ENCODE data around the gene PLCXD1.

DNA sequence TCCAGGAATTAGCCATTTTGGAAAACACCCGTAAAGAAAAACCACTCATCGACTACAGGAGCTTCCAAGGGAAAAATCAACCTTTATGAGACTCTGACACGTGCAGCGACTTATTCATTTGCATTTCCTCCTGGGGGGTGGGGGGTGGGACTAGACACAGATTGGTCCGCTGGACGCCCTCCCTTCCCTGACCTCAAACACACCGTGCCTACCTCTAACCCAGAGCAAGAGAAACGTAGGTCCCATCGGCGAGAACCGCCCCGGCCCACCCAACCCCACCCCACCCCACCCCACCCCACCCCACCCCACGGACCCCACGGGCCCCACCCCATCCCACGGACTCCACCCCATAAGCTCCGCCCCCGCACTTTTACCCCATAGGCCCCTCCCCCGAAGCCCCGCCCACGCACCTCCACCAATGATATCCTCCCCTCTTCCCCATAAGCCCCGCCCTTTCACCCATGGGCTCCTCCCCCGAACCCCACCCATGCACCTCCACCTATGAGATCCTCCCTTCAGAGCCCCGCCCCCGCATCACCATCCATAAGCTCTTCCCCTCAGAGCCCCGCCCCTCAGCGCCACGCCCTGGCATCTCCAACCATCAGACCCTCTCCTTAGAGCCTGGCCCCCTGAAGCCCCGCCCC lies 36.4 kb downstream of the PLCXD1 start:
- no peak for TF ChIP-seq GATA2 (IDR thresholded peaks at IDR 0.05; ENCODE audit: low read depth, low read length)
- no peak for TF ChIP-seq GATA3 (IDR thresholded peaks at IDR 0.05; ENCODE audit: low read depth, low read length)

Data from SH-SY5Y (cell line).